ENCODE results near the gene CNOT6L.
"Not testable (repeated sequence)": the region's sequence is repeated elsewhere in the genome, so short reads cannot be mapped to it uniquely, and the experiment has no call there.

Gene CNOT6L

GRCh38 chr4:77819843-77820648, 878 bp upstream of the CNOT6L start:
- DNase-seq = peak; percentile 97

DNA sequence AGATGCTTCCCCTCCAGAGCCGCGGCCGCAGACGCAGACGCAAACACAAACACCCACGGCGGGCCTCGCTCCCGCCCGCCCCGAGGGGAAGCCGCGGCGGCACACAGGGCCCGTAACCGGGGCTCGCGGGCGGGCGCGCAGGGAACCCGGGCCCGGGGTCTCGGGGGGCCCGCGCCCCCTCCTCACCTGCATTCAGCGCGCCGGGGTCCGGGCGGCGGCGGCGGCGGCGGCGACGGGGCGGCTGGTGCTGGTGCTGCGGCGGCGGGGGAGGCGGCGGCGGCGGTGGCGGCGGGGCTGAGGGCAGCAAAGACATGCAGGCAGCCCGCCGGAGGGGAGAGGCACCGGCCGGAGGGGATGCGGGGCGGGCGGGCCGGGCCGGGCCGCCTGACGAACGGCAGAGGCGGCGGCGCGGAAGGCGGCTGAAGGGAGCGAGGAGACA, 255 bp upstream of the CNOT6L start:
- DNase-seq = peak; percentile 38

GRCh38 chr4:77818073-77818601, 1.0 kb downstream of the CNOT6L start:
- DNase-seq = peak; percentile 69

GRCh38 chr4:77817304-77818072, 1.7 kb downstream of the CNOT6L start:
- peak; percentile 39 for DNase-seq

GRCh38 chr4:77816546-77816945, 2.6 kb downstream of the CNOT6L start:
- no peak for DNase-seq

DNA sequence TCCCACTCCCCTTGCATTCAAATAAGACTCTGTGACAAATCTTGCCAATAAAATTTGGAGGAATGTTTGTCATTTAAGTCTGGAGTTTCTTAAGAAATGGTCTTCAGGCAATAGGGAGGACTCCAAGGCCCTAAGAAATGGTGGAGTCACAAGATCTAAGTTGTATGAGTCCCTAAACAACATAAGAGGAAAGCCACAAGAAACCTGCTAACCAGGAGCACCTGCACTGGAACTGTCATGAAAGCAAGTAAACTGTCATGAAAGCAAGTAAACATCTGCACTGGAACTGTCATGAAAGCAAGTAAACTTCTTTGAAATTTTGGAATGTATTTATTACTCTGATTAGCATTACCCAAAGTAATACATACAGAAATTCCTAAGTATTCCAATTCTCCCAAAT, 3.5 kb downstream of the CNOT6L start:
- DNase-seq = no peak

DNA sequence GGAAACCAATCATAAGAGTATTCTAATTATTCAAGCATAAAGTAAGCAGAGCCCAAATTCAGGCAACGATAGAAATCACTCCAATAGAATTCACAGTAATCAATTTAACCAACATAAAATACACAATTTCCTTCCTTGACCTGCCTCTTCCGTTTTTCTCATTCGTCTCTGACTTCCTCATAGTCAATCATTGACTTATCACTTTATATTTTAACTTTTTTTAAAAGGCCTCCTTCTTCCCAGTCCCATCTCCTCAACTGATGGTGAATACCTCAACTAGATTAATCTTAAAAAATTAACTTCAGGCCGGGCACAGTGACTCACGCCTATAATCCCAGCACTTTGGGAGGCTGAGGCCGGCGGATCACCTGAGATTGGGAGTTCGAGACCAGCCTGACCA, 13.3 kb downstream of the CNOT6L start:
- no peak for DNase-seq

- no peak for DNase-seq
These were observed 14.7 kb downstream of the CNOT6L start for GRCh38 chr4:77804471-77804870.

GRCh38 chr4:77802402-77802801, 16.8 kb downstream of the CNOT6L start:
- no peak for DNase-seq

DNA sequence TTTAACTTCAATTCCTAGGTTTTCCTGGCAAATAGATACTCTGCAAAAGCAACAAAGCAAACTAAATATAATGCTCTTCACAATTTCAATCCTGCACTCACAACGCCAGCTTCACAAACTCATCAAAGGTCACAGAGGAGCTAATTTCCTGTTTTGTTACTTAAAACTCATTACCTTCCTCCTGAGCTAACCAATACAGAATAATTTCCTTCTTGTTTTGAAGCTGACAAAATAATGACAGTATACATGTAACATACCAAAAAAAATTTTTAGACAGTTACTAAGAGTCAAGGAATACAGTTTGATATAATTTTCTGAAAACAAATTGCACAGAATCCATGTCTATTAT, 17.9 kb downstream of the CNOT6L start:
- DNase-seq = peak; percentile 34

DNA sequence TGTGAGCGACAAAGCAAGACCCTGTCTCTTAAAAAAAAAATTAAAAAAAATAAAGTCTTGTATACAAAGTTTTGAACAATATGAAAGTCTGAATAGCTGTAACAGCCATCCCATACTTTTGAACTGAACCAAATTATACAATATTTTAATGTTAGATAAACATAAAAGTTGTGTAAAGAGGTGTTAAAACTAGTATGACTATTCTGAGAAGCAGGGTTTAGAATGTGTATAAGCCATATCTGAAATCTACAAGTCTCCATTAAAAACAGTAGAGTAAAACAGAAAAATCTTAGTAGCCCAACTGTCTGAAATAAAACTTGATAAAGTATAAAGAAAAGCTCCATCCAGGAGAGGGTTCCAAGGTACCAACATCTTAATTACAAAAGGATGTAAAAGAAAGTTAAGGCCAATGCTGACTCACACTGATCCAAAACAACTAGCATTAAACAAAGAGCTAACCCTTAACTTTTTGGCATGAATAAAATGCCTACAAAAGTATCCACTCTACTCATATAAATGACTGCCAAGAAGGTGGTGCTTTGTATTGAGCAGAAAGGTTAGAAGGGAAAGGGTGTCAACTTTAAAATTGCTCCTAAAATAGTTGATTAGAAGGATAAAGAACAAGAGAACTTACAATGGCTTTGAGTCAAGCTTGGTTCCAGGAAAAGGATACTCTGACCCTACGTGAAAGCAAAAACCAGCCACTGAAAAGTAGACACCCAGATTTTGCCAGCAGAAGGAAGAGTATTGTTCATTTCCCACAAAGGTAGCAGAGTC, 18.5 kb downstream of the CNOT6L start:
- DNase-seq = peak; percentile 31

GRCh38 chr4:77800077-77800476, 19.1 kb downstream of the CNOT6L start:
- no peak for DNase-seq

DNA sequence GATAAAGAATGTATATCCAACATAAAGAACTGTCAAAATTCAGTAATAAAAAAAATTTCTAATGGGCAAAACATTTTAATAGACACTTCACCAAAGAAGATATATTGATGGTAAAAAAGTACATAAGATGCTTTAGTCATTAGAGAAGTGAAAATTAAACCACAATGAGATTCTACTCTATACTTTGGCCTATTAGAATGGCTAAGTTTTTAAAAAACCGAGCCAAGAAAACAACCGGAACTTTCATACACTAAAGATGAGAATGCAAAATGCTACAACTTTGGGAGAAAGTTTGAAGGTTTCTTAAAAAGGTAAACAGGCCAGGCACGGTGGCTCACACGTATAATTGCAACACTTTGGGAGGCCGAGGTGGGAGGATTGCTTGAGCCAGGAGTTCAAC, 20.8 kb downstream of the CNOT6L start:
- DNase-seq = peak; percentile 39

DNA sequence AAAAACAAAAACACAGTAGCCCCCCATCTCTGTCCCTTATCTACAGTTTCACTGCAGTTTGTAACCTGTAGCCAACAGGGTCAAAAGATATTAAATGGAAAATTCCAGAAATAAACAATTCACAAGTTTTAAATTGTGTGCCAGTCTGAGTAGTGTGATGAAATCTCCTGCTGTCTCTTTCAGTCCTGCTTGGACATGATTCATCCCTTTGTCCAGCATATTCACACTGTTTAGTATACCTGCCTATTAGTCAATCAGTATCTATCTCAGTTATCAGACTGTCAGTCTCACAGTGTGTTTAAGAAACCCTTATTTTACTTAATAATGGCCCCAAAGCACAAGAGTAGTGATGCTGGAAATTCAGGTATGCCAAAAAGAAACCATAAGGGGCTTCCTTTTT, 21.9 kb downstream of the CNOT6L start:
- no peak for DNase-seq

- no peak for DNase-seq
These were observed 23.8 kb downstream of the CNOT6L start for GRCh38 chr4:77795326-77795725.

- DNase-seq = no peak
These were observed 29.0 kb downstream of the CNOT6L start for GRCh38 chr4:77790146-77790545.

GRCh38 chr4:77788990-77789389, 30.2 kb downstream of the CNOT6L start:
- no peak for DNase-seq

GRCh38 chr4:77787969-77788368, 31.2 kb downstream of the CNOT6L start:
- DNase-seq = no peak

DNA sequence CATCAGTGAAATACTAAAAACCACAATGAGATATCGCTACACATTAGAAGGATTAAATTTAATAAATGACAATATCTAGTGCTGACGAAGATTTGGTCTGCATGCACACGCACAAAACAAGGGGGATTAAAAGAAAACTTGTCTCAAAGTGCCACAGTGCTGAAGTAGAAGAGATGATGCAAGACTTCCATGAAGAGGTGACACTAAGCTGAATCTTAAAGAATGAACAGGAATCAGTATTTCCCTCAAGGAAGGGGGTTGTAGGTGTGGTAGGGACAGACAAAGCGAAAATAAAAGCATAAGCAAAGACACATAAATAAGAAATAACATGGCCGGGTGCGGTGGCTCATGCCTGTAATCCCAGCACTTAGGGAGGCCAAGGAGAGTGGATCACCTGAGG, 33.5 kb downstream of the CNOT6L start:
- no peak for DNase-seq

GRCh38 chr4:77783895-77784294, 35.3 kb downstream of the CNOT6L start:
- DNase-seq = no peak

DNA sequence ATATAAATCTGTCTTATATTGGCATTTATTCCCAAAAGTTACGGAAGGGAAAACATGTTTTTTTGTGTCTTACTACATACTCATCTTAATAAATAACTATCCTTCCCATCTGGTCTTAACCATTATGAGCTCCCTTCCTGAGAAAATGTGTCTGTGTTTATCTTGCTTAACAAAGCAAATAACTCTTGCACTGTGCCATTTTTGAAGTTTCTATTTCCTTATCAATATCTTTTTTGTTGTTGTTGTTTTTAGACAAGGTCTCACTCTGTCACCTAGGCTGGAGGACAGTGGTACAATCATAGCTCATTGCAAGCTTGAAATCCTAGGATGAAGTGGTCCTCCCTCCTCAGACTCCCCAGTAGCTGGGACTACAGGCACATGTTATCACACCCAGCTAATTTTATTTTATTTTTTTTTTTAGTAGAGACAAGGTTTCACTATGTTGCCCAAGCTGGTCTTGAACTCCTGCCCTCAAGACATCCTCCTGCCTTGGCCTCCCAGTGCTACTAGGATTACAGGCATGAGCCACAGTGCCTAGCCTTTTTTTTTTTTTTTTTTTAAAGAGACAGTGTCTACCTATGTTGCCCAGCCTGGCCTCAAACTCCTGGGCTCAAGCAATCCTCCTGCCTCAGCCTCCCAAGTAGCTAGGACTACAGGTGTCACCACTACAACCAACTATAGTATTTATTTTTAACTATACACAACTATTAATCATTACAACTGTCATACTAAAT, 36.9 kb downstream of the CNOT6L start:
- no peak for DNase-seq

DNA sequence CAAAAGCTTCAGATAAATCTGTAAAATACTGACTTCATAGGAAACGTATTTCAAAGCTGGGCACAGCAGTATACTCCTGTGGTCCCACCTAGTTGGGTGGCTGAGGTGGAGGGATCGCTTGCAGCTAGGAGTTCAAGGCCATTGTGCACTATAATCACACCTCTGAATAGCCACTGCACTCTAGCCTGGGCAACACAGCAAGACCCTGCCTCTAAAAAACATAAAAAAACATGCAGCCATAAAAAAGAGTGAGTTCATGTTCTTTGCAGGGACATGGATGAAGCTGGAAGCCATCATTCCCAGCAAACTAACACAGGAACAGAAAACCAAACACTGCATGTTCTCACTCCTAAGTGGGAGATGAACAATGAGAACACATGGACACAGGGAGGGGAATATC, 38.4 kb downstream of the CNOT6L start:
- not testable (repeated sequence) for DNase-seq

All from activated CD4-positive, alpha-beta T cell treated with anti-CD3 and anti-CD28 coated beads, Interleukin-2, Interleukin-6, amounts not matched to agents 100 ng/mL and 50 ng/mL, durations not matched to agents 16 hours and 8 hours (primary cell).